OCI-LY7 (cell line): ENCODE results near the gene TVP23B. TPM values are rescaled to one million over a fixed set of nuclear protein-coding genes. Genes with fewer than 3 reads are reported as not detected.

Source experiments
- BruUV-seq: library from RNA; stranded (reverse); fragments of 400-500 nt; replicated peaks from 2 replicates; lab custom pipeline; 2021; lab: Mats Ljungman, UMichigan
- CTCF ChIA-PET: fragments of 300-600 bp; sonication (Branson Sonifier 250); formaldehyde crosslinking; loops from one replicate; lab custom pipeline; 2022; ENCODE audit warnings: antibody characterized with exemption; ENCODE audit not compliant: unreplicated experiment; lab: Charles Lee
- POLR2A ChIA-PET: fragments of 300-600 bp; sonication (Branson Sonifier 250); formaldehyde crosslinking; loops from one replicate; lab custom pipeline; 2022; ENCODE audit warnings: antibody characterized with exemption; lab: Charles Lee
- DNase-seq: peaks from one replicate; pipeline ENCODE4 v3.0.0-alpha.2; 2015; ENCODE audit warnings: low spot score
- H2AFZ ChIP-seq: fragments of 200-600 bp; sonication (generic), shearing (Covaris generic); 2 replicates; pipeline ENCODE4 v1.6.1; 2014; ENCODE audit warnings: mild to moderate bottlenecking, antibody characterized with exemption, low read length, moderate library complexity
- H3K27ac ChIP-seq: fragments of 200-600 bp; sonication (generic); 2 replicates; pipeline ENCODE4 v1.5.1; 2014; ENCODE audit warnings: mixed run types, low read depth, mild to moderate bottlenecking, moderate library complexity, low read length, inconsistent platforms; ENCODE audit not compliant: poor library complexity, severe bottlenecking
- H3K36me3 ChIP-seq: fragments of 200-600 bp; sonication (generic); 2 replicates; pipeline ENCODE4 v1.6.1; 2014; ENCODE audit warnings: mild to moderate bottlenecking, antibody characterized with exemption, low read length, moderate library complexity, mixed read lengths; ENCODE audit not compliant: insufficient read depth
- H3K4me1 ChIP-seq: fragments of 200-600 bp; sonication (generic); 2 replicates; pipeline ENCODE4 v1.5.1; 2014; ENCODE audit warnings: mild to moderate bottlenecking, low read length; ENCODE audit not compliant: insufficient read depth, poor library complexity, severe bottlenecking
- H3K4me2 ChIP-seq: fragments of 200-600 bp; sonication (generic); 2 replicates; pipeline ENCODE4 v1.6.1; 2014; ENCODE audit warnings: mild to moderate bottlenecking, low read length
- H3K4me3 ChIP-seq: fragments of 200-600 bp; sonication (generic); 2 replicates; pipeline ENCODE4 v1.5.1; 2014; ENCODE audit warnings: mild to moderate bottlenecking, low read depth, low read length; ENCODE audit not compliant: poor library complexity, severe bottlenecking
- H3K79me2 ChIP-seq: fragments of 200-600 bp; sonication (generic); 2 replicates; pipeline ENCODE4 v1.6.1; 2016; ENCODE audit warnings: low read depth, mild to moderate bottlenecking, low read length, moderate library complexity, mixed read lengths; ENCODE audit not compliant: insufficient read depth
- H3K9me2 ChIP-seq: fragments of 200-600 bp; sonication (generic); 2 replicates; pipeline ENCODE4 v1.6.1; 2016; ENCODE audit warnings: mild to moderate bottlenecking, low read length, mixed read lengths; ENCODE audit not compliant: insufficient read depth
- H3K9me3 ChIP-seq: fragments of 200-600 bp; sonication (generic); 2 replicates; pipeline ENCODE4 v1.6.1; 2014; ENCODE audit warnings: mild to moderate bottlenecking, mixed run types, low read length, mixed read lengths
- H4K20me1 ChIP-seq: fragments of 200-600 bp; sonication (generic); 2 replicates; pipeline ENCODE4 v1.6.1; 2014; ENCODE audit warnings: mild to moderate bottlenecking, antibody characterized with exemption, low read length, moderate library complexity, mixed read lengths; ENCODE audit not compliant: insufficient read depth
- CTCF ChIP-seq: fragments of 200-600 bp; sonication (generic); conservative IDR thresholded peaks from 2 replicates; pipeline ENCODE4 v1.5.1; 2014; ENCODE audit warnings: mild to moderate bottlenecking, antibody characterized with exemption, low read length, moderate library complexity, mixed read lengths
- EZH2phosphoT487 ChIP-seq: fragments of 200-600 bp; sonication (generic); IDR thresholded peaks from 2 replicates; pipeline ENCODE4 v1.6.1; 2018; ENCODE audit warnings: low read depth, borderline replicate concordance, mild to moderate bottlenecking, mixed run types, antibody characterized with exemption, low read length, moderate library complexity, mixed read lengths
- intact Hi-C: fragments of 100-400 bp; cut with micrococcal nuclease; formaldehyde crosslinking; loops from one replicate; pipeline ENCODE4 v1.10.0; 2022; ENCODE audit not compliant: unreplicated experiment
- total RNA-seq, 2 experiments: library from RNA; depleted of rRNA in 1 of 2; stranded (reverse); fragments of >200 nt in 1 of 2; shearing (Covaris generic) in 1 of 2; gene quantifications; 2 replicates each; pipeline ENCODE4 v1.2.3, GENCODE V29; 2014 to 2022

The TVP23B gene
- total RNA-seq, 2 experiments from 2014 or later: 14.5 to 20.5 TPM

DNA sequence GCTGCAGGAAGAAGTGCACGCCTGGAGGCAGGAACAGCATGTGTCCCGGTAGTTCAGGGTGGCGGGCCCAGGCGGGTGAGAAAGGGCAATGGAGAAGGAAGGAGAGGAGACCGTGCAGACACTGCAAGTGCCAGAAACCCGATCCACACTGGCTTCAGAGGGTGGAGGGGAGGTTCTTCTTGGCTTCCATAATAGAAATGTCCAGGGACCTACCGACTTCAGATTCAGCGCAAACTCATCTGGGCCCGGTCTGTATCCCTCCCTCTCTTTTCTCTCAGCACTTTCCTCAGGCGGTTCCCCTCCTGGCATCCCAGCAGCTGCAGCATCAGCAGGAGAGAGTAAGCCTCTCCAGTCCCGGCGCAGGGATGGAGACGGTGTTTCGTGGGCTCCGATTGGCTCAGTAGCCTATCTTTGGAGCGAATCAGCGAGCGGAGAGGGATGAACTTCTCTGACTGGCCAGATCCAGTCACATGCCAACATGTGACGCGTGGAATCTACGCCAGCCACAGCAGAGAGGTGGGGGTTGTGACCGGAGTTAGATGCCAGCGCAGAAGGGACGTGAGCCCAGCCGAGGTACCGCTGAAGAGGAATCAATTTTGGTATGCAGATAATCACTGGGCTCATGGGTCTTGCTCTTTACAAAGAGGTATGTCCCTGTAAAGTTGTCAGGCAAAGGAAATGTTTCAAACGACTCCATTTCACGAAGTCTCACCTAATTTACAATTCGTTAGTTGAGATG is 75.0 kb downstream of the TVP23B start:
- ChIA-PET CTCF (no interaction called here), POLR2A (interaction anchor here (0.6 kb wide), 1 partner anchor 35 kb away, joined by 3 read pairs; no protein-coding TSS in a partner anchor)
- BruUV-seq: no TSS peak
- Histone ChIP-seq H3K4me3 (peak overlapping the region; percentile 79), H3K4me1 (peaks cover 47% of the 10 kb centered on the region), H3K36me3 (0 out of 2 replicates have a peak, but pooled peaks cover 3% of the 10 kb centered on the region), H3K4me2 (peak overlapping the region; percentile 97), H2AFZ (peak overlapping the region; percentile 89), H3K9me2 (no peaks in the 10 kb centered on the region), H4K20me1 (no peaks in the 10 kb centered on the region; the same call in 1 of the 2 replicates), H3K79me2 (peaks cover 32% of the 10 kb centered on the region), H3K27ac (peak overlapping the region; percentile 49), H3K9me3 (no peaks in the 10 kb centered on the region)
- intact Hi-C loops: no loop called here
- DNase-seq: peak; percentile 94
- TF ChIP-seq EZH2phosphoT487 (no peak), CTCF (no peak)

Other genes starting within 250 kb of the TVP23B start
- 0.05 TPM in 1 of 2 replicates, not detected in the other for gene TBC1D28, start 136.8 kb upstream of the TVP23B start, total RNA-seq (2014; rRNA removed; shearing (Covaris generic))
- gene TBC1D28, start 136.8 kb upstream of the TVP23B start, total RNA-seq (2022): not detected in 2 replicates
- gene FOXO3B, start 98.9 kb upstream of the TVP23B start, total RNA-seq (2014; rRNA removed; shearing (Covaris generic)): 0.70 and 1.7 TPM in 2 replicates
- 0.98 and 1.2 TPM in 2 replicates for gene FOXO3B, start 98.9 kb upstream of the TVP23B start, total RNA-seq (2022)
- not detected in 2 replicates for gene FBXW10, start 37.1 kb upstream of the TVP23B start, total RNA-seq (2014; rRNA removed; shearing (Covaris generic))
- not detected in 2 replicates for gene FBXW10, start 37.1 kb upstream of the TVP23B start, total RNA-seq (2022)
- gene PRPSAP2, start 76.9 kb downstream of the TVP23B start, total RNA-seq (2014; rRNA removed; shearing (Covaris generic)): 59.3 and 73.5 TPM in 2 replicates
- gene PRPSAP2, start 76.9 kb downstream of the TVP23B start, total RNA-seq (2022): 90.2 and 91.9 TPM in 2 replicates
- gene SLC5A10, start 171.0 kb downstream of the TVP23B start, total RNA-seq (2014; rRNA removed; shearing (Covaris generic)): not detected in 2 replicates
- not detected in 2 replicates for gene SLC5A10, start 171.0 kb downstream of the TVP23B start, total RNA-seq (2022)
- 5.0 and 15.3 TPM in 2 replicates for gene FAM83G, start 223.6 kb downstream of the TVP23B start, total RNA-seq (2014; rRNA removed; shearing (Covaris generic))
- gene FAM83G, start 223.6 kb downstream of the TVP23B start, total RNA-seq (2022): 9.1 and 10.4 TPM in 2 replicates